ENCODE data around the gene COASY. TPM values are rescaled to one million over a fixed set of nuclear protein-coding genes. Genes with fewer than 3 reads are reported as not detected.

Gene COASY
- polyA plus RNA-seq, 3 donors = 52.6 to 63.8 (median 57.9) TPM

DNA sequence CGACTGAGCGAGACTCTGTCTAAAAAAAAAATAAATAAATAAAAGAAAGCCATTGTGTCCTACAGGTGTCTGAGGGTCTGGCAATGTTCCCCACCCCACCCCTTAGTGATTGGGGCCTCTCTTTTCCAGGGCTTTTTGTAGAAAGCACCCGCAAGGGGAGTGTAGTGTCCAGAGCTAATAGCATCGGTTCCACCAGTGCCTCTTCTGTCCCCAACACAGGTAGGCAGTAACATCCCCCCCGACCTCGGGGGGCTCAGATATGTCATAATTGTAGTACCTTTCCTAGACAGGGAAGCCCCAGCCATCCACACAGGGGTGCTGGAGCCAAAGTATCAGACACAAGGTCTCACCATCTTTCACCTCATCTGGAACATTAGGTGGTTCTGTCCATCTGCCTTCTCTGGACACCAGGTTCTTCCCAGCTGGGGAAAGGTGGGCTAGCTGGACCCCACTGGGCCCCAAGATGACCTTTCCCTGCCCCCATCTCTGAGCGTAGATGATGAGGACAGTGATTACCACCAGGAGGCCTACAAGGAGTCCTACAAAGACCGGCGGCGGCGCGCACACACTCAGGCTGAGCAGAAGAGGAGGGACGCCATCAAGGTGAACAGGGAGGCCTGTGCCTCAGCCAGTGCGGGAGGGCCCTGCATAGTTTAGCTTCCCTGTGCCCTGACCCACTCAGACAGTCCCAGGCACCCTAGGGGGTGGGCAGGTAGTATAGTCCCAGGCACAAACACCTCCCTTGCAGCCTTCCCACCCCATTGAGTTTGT is 6.6 kb downstream of the COASY start:
- Mint-ChIP-seq H3K27me3 (ENCODE audit: low read depth in 3 of 3) (peaks cover 0 to 1% (median 0%) of the 10 kb centered on the region in 3 donors), H3K36me3 (peaks cover 71 to 79% of the 10 kb centered on the region in 2 donors), H3K27ac (peak overlapping the region in 6 of 7 donors; percentile 61 to 96 (median 82)), H3K4me1 (peaks cover 32% of the 10 kb centered on the region), H3K4me3 (peak overlapping the region in 1 of 2 donors; percentile 93), H3K9me3 (no peaks in the 10 kb centered on the region)
- Histone ChIP-seq H3K27me3 (ENCODE audit: control insufficient read depth in 2 of 2, insufficient read depth in 2 of 2, low read length in 2 of 2) (no peaks in the 10 kb centered on the region), H3K9ac (ENCODE audit: insufficient read depth, low read length, poor library complexity, severe bottlenecking) (no peak overlapping the region), H3K27ac (ENCODE audit: low read depth in 1 of 2, low read length in 2 of 2) (peak overlapping the region in 1 of 2 donors; percentile 94), H2AFZ (ENCODE audit: insufficient read depth, low read depth, low read length, poor library complexity, severe bottlenecking) (no peak overlapping the region), H3K4me1 (ENCODE audit: control insufficient read depth in 1 of 2, insufficient read depth in 2 of 2, low read length in 2 of 2) (peaks cover 26 to 36% of the 10 kb centered on the region in 2 donors), H4K20me1 (ENCODE audit: insufficient read depth, low read length) (peaks cover 67% of the 10 kb centered on the region), H3K79me2 (ENCODE audit: insufficient read depth, low read length) (peaks cover 69% of the 10 kb centered on the region), H3K4me3 (replicated peaks in 1 of 3; ENCODE audit: low read depth in 2 of 3, low read length in 3 of 3) (peak overlapping the region in 1 of 3 experiments; percentile 97), H3K36me3 (replicated peaks in 1 of 2; ENCODE audit: control insufficient read depth in 1 of 2, insufficient read depth in 2 of 2, low read length in 2 of 2) (peaks cover 71 to 80% of the 10 kb centered on the region in 2 donors), H3K4me2 (replicated peaks; ENCODE audit: extremely low read depth, low read length, poor library complexity, severe bottlenecking) (peak overlapping the region; percentile 78), H3K9me3 (replicated peaks in 1 of 2; ENCODE audit: control insufficient read depth in 1 of 2, insufficient read depth in 1 of 2, low read length in 2 of 2) (no peaks in the 10 kb centered on the region)
- DNase-seq = no peak
- intact Hi-C loops (cut with micrococcal nuclease) = loop anchor here (5.0 kb wide), 2 partner anchors 39 to 429 kb away; partner anchors contain the start of genes RETREG3 (in 1 of the 2), RPL27 (in 1 of the 2) and TUBG1 (in 1 of the 2)
- 88% methylated on average over 8 of the region's 14 CpGs for WGBS (ENCODE audit: insufficient coverage)
- TF ChIP-seq, protein P1, sequence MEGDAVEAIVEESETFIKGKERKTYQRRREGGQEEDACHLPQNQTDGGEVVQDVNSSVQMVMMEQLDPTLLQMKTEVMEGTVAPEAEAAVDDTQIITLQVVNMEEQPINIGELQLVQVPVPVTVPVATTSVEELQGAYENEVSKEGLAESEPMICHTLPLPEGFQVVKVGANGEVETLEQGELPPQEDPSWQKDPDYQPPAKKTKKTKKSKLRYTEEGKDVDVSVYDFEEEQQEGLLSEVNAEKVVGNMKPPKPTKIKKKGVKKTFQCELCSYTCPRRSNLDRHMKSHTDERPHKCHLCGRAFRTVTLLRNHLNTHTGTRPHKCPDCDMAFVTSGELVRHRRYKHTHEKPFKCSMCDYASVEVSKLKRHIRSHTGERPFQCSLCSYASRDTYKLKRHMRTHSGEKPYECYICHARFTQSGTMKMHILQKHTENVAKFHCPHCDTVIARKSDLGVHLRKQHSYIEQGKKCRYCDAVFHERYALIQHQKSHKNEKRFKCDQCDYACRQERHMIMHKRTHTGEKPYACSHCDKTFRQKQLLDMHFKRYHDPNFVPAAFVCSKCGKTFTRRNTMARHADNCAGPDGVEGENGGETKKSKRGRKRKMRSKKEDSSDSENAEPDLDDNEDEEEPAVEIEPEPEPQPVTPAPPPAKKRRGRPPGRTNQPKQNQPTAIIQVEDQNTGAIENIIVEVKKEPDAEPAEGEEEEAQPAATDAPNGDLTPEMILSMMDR (IDR thresholded peaks at IDR 0.05) = no peak

DNA sequence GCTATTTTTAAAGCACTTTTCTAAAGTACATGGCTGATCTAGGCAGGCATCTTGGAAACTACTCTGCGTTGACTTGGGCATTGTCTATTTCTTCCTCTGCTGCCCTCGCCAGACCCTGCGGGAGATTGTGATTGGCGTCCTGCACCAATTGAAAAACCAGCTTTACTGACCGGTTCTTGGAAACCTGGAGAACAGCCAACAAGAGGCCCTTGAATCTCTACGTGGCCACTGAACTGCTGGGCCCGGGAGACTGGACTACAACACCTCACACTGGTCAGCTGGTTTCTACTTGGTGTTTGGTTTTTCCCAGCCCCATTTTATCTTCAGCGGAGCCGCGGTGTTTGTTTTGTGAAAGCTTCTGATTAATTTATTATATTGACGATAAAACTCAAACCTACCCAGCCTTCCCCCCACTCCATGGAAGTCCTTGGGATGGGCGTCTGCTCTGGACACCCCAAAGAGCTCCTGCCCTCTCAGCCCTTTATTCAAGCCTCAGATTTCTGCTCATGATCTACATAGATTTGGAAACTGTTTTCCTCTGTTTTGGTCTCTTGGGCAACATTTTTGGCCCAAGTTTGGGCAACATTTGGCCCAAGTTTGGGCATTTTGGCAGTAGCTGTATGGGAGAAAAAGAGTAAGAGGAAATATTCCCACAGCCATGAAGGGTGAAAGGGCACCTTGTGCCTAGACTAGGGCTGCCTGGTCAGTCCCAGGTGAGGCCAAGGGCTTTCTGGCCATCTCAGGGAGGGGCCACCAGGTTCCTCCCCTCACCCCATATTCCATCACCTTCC is 9.7 kb downstream of the COASY start:
- Mint-ChIP-seq H3K36me3 (peaks cover 66 to 81% of the 10 kb centered on the region in 2 donors), H3K4me1 (peaks cover 29% of the 10 kb centered on the region), H3K27ac (peak overlapping the region in 2 of 7 donors; percentile 14 to 32), H3K27me3 (ENCODE audit: low read depth in 3 of 3) (peaks cover 0 to 2% (median 1%) of the 10 kb centered on the region in 3 donors), H3K9me3 (no peaks in the 10 kb centered on the region), H3K4me3 (no peak overlapping the region)
- no peaks in the 10 kb centered on the region for H3K9me3 ChIP-seq (replicated peaks in 1 of 2; ENCODE audit: control insufficient read depth in 1 of 2, insufficient read depth in 1 of 2, low read length in 2 of 2)
- H3K4me1 ChIP-seq (ENCODE audit: control insufficient read depth in 1 of 2, insufficient read depth in 2 of 2, low read length in 2 of 2) = peaks cover 16 to 26% of the 10 kb centered on the region in 2 donors
- H3K27ac ChIP-seq (ENCODE audit: low read depth in 1 of 2, low read length in 2 of 2) = peak overlapping the region in 1 of 2 donors; percentile 36
- DNase-seq = no peak
- 97% methylated on average over 8 of the region's 12 CpGs for WGBS (ENCODE audit: insufficient coverage)
- no peak overlapping the region for H2AFZ ChIP-seq (ENCODE audit: insufficient read depth, low read depth, low read length, poor library complexity, severe bottlenecking)
- H3K36me3 ChIP-seq (replicated peaks in 1 of 2; ENCODE audit: control insufficient read depth in 1 of 2, insufficient read depth in 2 of 2, low read length in 2 of 2) = peaks cover 66 to 71% of the 10 kb centered on the region in 2 donors
- peaks cover 76% of the 10 kb centered on the region for H3K79me2 ChIP-seq (ENCODE audit: insufficient read depth, low read length)
- peaks cover 85% of the 10 kb centered on the region for H4K20me1 ChIP-seq (ENCODE audit: insufficient read depth, low read length)
- no peak overlapping the region for H3K9ac ChIP-seq (ENCODE audit: insufficient read depth, low read length, poor library complexity, severe bottlenecking)
- no peak overlapping the region for H3K4me3 ChIP-seq (replicated peaks in 1 of 3; ENCODE audit: low read depth in 2 of 3, low read length in 3 of 3)
- intact Hi-C loops (cut with micrococcal nuclease) = no loop called here
- no peak overlapping the region for H3K4me2 ChIP-seq (replicated peaks; ENCODE audit: extremely low read depth, low read length, poor library complexity, severe bottlenecking)
- no peaks in the 10 kb centered on the region for H3K27me3 ChIP-seq (ENCODE audit: control insufficient read depth in 2 of 2, insufficient read depth in 2 of 2, low read length in 2 of 2)
- TF ChIP-seq, protein P1 (IDR thresholded peaks at IDR 0.05) = no peak
